GM23338 (cell line): ENCODE measurements around the gene CDH15. TPM values are rescaled to one million over a fixed set of nuclear protein-coding genes. Genes with fewer than 3 reads are reported as not detected.

ENCODE experiments used
- CREB1 ChIP-seq: fragments of 250-450 bp; sonication (Bioruptor Pico); IDR thresholded peaks from 2 replicates; pipeline ENCODE4 v1.5.0; 2020; ENCODE audit warnings: low read depth, mild to moderate bottlenecking, moderate library complexity
- EZH2 ChIP-seq: fragments of 200-600 bp; sonication (generic); IDR thresholded peaks from one replicate; pipeline ENCODE4 v1.8.0; 2017; ENCODE audit warnings: antibody characterized with exemption, mild to moderate bottlenecking, low read depth; ENCODE audit not compliant: unreplicated experiment
- JUNB ChIP-seq: IDR thresholded peaks from one replicate; pipeline ENCODE4 v1.6.1; 2016; ENCODE audit warnings: antibody characterized with exemption; ENCODE audit not compliant: unreplicated experiment
- NANOG ChIP-seq: IDR thresholded peaks from 2 replicates; pipeline ENCODE4 v1.6.1; 2016; ENCODE audit warnings: antibody characterized with exemption, borderline replicate concordance
- POLR2AphosphoS5 ChIP-seq: IDR thresholded peaks from 2 replicates; pipeline ENCODE4 v1.6.1; 2016; ENCODE audit warnings: antibody characterized with exemption, low read depth
- polyA plus RNA-seq: library from polyadenylated mRNA; unstranded; fragments of >200 nt; fragmentation: Nextera tagmentation; extraction: Ambion mirVana; gene quantifications from 2 replicates; pipeline ENCODE4 v1.2.1, GENCODE V29; 2016
- total RNA-seq: library from RNA; depleted of rRNA; stranded (reverse); fragments of >200 nt; shearing (Covaris generic); gene quantifications from 2 replicates; pipeline ENCODE4 v1.2.3, GENCODE V29; 2014
- TF ChIP-seq, protein P1 (sequence below): fragments of 250-450 bp; sonication (Bioruptor Pico); IDR thresholded peaks from 2 replicates; pipeline ENCODE4 v1.5.0; 2020; ENCODE audit warnings: mild to moderate bottlenecking, moderate library complexity
- TF ChIP-seq, protein P2 (sequence below): IDR thresholded peaks from one replicate; pipeline ENCODE4 v1.6.1; 2018; ENCODE audit warnings: antibody characterized with exemption; ENCODE audit not compliant: unreplicated experiment

The CDH15 gene
- total and polyA plus RNA-seq, 2 experiments from 2014 or later = 0.61 to 1.0 TPM

DNA sequence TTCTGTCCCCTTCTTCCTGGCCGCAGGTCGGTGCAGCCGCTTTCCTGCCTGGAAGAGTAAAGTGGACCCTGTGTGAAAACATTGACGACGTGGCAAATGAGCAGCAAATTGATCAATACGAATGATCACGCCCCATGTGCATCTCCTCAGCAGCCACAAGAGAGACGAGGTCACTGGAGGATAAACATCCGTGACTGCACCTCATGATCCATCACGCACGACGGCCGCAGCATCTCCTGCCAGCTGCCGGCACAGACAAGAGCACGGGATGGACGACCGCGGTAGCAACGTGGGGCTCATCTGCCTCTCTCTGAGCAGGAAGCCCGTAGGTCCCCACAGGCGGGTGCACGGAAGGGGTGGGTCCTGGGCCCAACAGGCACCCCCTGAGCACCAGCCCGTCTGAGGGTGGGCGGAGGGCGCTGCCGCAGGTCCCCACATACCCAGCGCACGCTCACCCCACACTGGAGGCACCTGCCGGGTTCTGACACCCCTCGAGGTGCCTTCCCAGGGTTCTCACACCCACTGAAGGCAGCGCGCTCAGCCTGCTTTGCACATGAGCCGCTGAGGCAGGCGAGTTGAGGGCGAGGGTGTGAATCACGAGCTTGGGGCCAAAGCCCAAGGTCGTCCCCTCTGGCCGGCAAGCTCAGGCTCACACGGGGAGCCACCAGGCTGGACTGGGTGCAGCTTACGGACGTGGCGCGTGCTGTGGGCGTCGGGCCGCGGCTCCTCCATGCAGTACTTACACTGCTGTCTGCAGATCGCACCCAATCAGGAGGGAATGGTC lies 12.3 kb upstream of the CDH15 start (continued):
- TF ChIP-seq, protein P1, sequence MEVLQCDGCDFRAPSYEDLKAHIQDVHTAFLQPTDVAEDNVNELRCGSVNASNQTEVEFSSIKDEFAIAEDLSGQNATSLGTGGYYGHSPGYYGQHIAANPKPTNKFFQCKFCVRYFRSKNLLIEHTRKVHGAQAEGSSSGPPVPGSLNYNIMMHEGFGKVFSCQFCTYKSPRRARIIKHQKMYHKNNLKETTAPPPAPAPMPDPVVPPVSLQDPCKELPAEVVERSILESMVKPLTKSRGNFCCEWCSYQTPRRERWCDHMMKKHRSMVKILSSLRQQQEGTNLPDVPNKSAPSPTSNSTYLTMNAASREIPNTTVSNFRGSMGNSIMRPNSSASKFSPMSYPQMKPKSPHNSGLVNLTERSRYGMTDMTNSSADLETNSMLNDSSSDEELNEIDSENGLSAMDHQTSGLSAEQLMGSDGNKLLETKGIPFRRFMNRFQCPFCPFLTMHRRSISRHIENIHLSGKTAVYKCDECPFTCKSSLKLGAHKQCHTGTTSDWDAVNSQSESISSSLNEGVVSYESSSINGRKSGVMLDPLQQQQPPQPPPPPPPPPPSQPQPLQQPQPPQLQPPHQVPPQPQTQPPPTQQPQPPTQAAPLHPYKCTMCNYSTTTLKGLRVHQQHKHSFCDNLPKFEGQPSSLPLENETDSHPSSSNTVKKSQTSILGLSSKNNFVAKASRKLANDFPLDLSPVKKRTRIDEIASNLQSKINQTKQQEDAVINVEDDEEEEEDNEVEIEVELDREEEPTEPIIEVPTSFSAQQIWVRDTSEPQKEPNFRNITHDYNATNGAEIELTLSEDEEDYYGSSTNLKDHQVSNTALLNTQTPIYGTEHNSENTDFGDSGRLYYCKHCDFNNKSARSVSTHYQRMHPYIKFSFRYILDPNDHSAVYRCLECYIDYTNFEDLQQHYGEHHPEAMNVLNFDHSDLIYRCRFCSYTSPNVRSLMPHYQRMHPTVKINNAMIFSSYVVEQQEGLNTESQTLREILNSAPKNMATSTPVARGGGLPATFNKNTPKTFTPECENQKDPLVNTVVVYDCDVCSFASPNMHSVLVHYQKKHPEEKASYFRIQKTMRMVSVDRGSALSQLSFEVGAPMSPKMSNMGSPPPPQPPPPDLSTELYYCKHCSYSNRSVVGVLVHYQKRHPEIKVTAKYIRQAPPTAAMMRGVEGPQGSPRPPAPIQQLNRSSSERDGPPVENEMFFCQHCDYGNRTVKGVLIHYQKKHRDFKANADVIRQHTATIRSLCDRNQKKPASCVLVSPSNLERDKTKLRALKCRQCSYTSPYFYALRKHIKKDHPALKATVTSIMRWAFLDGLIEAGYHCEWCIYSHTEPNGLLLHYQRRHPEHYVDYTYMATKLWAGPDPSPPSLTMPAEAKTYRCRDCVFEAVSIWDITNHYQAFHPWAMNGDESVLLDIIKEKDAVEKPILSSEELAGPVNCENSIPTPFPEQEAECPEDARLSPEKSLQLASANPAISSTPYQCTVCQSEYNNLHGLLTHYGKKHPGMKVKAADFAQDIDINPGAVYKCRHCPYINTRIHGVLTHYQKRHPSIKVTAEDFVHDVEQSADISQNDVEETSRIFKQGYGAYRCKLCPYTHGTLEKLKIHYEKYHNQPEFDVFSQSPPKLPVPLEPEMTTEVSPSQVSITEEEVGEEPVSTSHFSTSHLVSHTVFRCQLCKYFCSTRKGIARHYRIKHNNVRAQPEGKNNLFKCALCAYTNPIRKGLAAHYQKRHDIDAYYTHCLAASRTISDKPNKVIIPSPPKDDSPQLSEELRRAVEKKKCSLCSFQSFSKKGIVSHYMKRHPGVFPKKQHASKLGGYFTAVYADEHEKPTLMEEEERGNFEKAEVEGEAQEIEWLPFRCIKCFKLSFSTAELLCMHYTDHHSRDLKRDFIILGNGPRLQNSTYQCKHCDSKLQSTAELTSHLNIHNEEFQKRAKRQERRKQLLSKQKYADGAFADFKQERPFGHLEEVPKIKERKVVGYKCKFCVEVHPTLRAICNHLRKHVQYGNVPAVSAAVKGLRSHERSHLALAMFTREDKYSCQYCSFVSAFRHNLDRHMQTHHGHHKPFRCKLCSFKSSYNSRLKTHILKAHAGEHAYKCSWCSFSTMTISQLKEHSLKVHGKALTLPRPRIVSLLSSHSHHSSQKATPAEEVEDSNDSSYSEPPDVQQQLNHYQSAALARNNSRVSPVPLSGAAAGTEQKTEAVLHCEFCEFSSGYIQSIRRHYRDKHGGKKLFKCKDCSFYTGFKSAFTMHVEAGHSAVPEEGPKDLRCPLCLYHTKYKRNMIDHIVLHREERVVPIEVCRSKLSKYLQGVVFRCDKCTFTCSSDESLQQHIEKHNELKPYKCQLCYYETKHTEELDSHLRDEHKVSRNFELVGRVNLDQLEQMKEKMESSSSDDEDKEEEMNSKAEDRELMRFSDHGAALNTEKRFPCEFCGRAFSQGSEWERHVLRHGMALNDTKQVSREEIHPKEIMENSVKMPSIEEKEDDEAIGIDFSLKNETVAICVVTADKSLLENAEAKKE (CRISPR knock-in tag) = no peak
- no peak for TF ChIP-seq POLR2AphosphoS5
- no peak for TF ChIP-seq CREB1 (CRISPR knock-in tag)
- no peak for TF ChIP-seq JUNB
- no peak for TF ChIP-seq EZH2
- TF ChIP-seq NANOG = no peak
- TF ChIP-seq, protein P2, sequence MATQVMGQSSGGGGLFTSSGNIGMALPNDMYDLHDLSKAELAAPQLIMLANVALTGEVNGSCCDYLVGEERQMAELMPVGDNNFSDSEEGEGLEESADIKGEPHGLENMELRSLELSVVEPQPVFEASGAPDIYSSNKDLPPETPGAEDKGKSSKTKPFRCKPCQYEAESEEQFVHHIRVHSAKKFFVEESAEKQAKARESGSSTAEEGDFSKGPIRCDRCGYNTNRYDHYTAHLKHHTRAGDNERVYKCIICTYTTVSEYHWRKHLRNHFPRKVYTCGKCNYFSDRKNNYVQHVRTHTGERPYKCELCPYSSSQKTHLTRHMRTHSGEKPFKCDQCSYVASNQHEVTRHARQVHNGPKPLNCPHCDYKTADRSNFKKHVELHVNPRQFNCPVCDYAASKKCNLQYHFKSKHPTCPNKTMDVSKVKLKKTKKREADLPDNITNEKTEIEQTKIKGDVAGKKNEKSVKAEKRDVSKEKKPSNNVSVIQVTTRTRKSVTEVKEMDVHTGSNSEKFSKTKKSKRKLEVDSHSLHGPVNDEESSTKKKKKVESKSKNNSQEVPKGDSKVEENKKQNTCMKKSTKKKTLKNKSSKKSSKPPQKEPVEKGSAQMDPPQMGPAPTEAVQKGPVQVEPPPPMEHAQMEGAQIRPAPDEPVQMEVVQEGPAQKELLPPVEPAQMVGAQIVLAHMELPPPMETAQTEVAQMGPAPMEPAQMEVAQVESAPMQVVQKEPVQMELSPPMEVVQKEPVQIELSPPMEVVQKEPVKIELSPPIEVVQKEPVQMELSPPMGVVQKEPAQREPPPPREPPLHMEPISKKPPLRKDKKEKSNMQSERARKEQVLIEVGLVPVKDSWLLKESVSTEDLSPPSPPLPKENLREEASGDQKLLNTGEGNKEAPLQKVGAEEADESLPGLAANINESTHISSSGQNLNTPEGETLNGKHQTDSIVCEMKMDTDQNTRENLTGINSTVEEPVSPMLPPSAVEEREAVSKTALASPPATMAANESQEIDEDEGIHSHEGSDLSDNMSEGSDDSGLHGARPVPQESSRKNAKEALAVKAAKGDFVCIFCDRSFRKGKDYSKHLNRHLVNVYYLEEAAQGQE = no peak
